Testis (tissue), 2 donors: ENCODE results near the gene CLDND2.

Experiments used
- POLR2A ChIP-seq: fragments of 450-650 bp; IDR thresholded peaks from one replicate; pipeline ENCODE4 v1.6.1; 2017; ENCODE audit warnings: antibody characterized with exemption, mild to moderate bottlenecking, moderate library complexity
- TF ChIP-seq, protein P1 (sequence below), 3 experiments: fragments of 450-650 bp in 2 of 3; fragments of 200-600 bp in 1 of 3; sonication (generic) in 1 of 3; IDR thresholded peaks; one replicate each; pipeline ENCODE4 v1.5.1; 2016 to 2019; ENCODE audit warnings: antibody characterized with exemption in 3 of 3, mild to moderate bottlenecking in 2 of 3, moderate library complexity in 1 of 3

GRCh38 chr19:51367255-51367564 is 1.6 kb downstream of the CLDND2 start:
- TF ChIP-seq, protein P1, sequence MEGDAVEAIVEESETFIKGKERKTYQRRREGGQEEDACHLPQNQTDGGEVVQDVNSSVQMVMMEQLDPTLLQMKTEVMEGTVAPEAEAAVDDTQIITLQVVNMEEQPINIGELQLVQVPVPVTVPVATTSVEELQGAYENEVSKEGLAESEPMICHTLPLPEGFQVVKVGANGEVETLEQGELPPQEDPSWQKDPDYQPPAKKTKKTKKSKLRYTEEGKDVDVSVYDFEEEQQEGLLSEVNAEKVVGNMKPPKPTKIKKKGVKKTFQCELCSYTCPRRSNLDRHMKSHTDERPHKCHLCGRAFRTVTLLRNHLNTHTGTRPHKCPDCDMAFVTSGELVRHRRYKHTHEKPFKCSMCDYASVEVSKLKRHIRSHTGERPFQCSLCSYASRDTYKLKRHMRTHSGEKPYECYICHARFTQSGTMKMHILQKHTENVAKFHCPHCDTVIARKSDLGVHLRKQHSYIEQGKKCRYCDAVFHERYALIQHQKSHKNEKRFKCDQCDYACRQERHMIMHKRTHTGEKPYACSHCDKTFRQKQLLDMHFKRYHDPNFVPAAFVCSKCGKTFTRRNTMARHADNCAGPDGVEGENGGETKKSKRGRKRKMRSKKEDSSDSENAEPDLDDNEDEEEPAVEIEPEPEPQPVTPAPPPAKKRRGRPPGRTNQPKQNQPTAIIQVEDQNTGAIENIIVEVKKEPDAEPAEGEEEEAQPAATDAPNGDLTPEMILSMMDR (IDR thresholded peaks at IDR 0.05): no peak
- peak; percentile 91 for TF ChIP-seq POLR2A
